ENCODE data around the gene IL4R.

DNA sequence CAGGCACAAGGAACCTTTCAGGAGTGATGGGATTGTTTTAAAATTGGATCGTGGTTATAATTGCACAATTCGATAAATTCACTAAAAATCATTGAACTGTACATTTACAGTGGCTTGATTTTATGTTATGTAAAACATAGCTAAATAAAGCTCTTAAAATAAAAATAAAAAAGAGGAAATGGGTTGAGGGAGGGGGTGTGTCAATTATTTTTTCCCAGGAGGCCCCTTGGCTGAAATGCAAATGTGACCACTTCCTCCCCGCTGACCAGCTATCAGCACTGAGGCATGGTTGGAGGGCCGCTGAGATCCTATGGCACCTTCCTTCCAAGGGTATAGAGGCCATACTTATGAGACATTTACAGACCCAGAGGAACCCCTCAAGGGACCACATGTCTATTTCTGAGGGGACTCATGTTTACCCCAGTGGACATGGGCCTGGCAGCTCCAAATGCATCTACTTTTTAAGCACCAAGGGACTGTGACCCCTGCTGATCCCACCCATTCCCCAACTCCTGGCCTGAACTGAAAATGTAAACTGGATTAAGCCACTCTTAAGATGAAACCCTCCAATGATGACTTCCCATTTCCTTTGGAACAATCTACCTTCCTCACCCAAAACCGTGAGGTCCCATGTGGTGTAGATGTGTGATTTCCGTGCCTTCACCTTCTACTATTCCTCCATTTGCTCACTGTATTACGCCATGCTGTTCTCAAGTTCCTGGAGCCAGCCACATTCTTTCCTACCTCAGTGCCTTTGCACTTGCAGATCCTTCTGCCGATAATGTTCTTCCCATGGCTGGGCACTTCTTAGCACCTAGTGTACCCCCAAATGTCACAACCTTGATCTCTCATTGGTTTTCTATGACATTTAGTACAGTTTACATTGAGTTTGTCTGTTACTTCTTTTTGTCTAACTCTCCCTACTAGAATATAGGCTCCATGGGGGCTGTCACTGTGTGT, 85.4 kb downstream of the IL4R start:
- TF ChIP-seq CTCF (conservative IDR thresholded peaks at IDR 0.05; ENCODE audit: low read length) (no peak), EZH2phosphoT487 (IDR thresholded peaks at IDR 0.05; ENCODE audit: borderline replicate concordance, low read depth, low read length) (no peak)

Measured in OCI-LY7 (cell line).